Esophagus squamous epithelium (tissue), 4 donors: ENCODE measurements around the gene EXOC7.

Source experiments
- CTCF ChIP-seq, 6 experiments: fragments of 450-650 bp in 4 of 6; fragments of 200-600 bp in 2 of 6; sonication (generic) in 2 of 6; IDR thresholded peaks; one replicate each; pipeline ENCODE4 v1.5.1; 2016 to 2019; ENCODE audit warnings: antibody characterized with exemption in 6 of 6, mild to moderate bottlenecking in 4 of 6, moderate library complexity in 4 of 6
- POLR2A ChIP-seq, 4 donors: fragments of 450-650 bp; IDR thresholded peaks; one replicate each; pipeline ENCODE4 v1.6.1; 2017; ENCODE audit warnings: antibody characterized with exemption in 4 of 4, mild to moderate bottlenecking in 4 of 4, moderate library complexity in 3 of 4

GRCh38 chr17:76088041-76088867 lies 15.3 kb downstream of the EXOC7 start:
- no peak for TF ChIP-seq CTCF (IDR thresholded peaks at IDR 0.05)
- no peak for TF ChIP-seq POLR2A (IDR thresholded peaks at IDR 0.05)
